ENCODE data around the gene METTL2A.
"Not testable (repeated sequence)": the region's sequence is repeated elsewhere in the genome, so short reads cannot be mapped to it uniquely, and the experiment has no call there.

- TF ChIP-seq, protein P1, sequence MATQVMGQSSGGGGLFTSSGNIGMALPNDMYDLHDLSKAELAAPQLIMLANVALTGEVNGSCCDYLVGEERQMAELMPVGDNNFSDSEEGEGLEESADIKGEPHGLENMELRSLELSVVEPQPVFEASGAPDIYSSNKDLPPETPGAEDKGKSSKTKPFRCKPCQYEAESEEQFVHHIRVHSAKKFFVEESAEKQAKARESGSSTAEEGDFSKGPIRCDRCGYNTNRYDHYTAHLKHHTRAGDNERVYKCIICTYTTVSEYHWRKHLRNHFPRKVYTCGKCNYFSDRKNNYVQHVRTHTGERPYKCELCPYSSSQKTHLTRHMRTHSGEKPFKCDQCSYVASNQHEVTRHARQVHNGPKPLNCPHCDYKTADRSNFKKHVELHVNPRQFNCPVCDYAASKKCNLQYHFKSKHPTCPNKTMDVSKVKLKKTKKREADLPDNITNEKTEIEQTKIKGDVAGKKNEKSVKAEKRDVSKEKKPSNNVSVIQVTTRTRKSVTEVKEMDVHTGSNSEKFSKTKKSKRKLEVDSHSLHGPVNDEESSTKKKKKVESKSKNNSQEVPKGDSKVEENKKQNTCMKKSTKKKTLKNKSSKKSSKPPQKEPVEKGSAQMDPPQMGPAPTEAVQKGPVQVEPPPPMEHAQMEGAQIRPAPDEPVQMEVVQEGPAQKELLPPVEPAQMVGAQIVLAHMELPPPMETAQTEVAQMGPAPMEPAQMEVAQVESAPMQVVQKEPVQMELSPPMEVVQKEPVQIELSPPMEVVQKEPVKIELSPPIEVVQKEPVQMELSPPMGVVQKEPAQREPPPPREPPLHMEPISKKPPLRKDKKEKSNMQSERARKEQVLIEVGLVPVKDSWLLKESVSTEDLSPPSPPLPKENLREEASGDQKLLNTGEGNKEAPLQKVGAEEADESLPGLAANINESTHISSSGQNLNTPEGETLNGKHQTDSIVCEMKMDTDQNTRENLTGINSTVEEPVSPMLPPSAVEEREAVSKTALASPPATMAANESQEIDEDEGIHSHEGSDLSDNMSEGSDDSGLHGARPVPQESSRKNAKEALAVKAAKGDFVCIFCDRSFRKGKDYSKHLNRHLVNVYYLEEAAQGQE (IDR thresholded peaks at IDR 0.05): not testable (repeated sequence)
- not testable (repeated sequence) for TF ChIP-seq CTCF (IDR thresholded peaks at IDR 0.05; ENCODE audit: low read depth, low read length, missing input control); RAD21 (IDR thresholded peaks at IDR 0.05); ZBTB33 (IDR thresholded peaks at IDR 0.05); RXRA (IDR thresholded peaks at IDR 0.05); HNF4G (IDR thresholded peaks at IDR 0.05); YY1 (IDR thresholded peaks at IDR 0.05); SP1 (IDR thresholded peaks at IDR 0.05); TAF1 (conservative IDR thresholded peaks at IDR 0.05); FOXA2 (IDR thresholded peaks at IDR 0.05)
- TF ChIP-seq, protein P2, sequence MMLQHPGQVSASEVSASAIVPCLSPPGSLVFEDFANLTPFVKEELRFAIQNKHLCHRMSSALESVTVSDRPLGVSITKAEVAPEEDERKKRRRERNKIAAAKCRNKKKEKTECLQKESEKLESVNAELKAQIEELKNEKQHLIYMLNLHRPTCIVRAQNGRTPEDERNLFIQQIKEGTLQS (IDR thresholded peaks at IDR 0.05): not testable (repeated sequence)
Measured at GRCh38 chr17:62479639-62480258, 56.1 kb downstream of the METTL2A start.
